ENCODE measurements around the gene WNT7B. TPM values are rescaled to one million over a fixed set of nuclear protein-coding genes. Genes with fewer than 3 reads are reported as not detected.

WNT7B gene
- total and polyA plus RNA-seq, 10 of the 15 experiments (the other 5 are each of a cell fraction or from before 2014, with no cell fraction given), result 0.12 TPM; not detected in 9

DNA sequence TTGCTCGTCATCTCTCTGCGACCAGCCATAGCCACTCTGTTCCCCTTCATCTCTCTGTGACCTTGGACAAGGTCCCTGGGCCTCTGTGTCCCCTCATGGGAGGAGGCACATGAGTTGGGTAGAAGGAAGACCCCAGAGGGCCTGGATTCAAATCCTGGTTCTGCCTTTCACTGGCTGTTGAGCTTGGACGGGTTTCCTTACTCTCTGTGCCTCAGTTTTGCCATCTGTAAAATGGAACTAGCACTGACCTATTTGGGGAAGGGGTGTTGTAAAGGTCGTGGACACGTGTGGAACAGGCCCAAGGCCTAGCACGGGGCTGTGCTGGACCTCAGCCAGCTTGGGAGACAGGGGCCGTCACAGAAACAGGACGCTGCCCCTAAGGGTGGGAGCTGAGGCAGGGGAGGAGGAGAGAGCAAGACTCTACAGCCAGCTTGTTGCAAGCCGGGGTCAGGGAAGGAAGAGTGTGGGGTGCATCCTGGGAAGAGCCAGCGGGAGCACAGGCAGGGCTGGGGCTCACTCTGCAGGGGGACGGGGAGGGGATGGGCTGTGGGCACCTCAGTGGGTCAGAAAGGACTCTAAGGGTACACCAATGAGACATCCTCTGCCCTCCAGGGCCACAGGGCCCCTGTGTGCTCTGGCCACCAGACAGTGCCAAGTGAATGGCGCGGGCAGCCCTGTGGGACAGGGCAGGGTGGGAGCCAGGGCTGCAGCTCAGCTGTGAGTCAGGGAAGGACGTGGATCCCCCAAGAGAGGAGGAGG is 59.1 kb downstream of the WNT7B start:
- H3K9ac ChIP-seq (ENCODE audit: control insufficient read depth, insufficient read depth, low read length), result no peak overlapping the region
- RAD21 ChIA-PET (ENCODE audit: unreplicated experiment), result no interaction called here
- H3K27ac ChIP-seq (ENCODE audit: control insufficient read depth, insufficient read depth), result no peak overlapping the region
- H3K4me1 ChIP-seq (ENCODE audit: control insufficient read depth, insufficient read depth, low read length), result no peaks in the 10 kb centered on the region
- SMC1A ChIA-PET (ENCODE audit: uncharacterized antibody, unreplicated experiment), result no interaction called here
- H3K9me3 ChIP-seq (replicated peaks; ENCODE audit: control insufficient read depth, insufficient read depth, low read length), result no peaks in the 10 kb centered on the region; the same call in 2 of the 3 replicates
- H4K20me1 ChIP-seq (ENCODE audit: control insufficient read depth, insufficient read depth), result no peaks in the 10 kb centered on the region
- FAIRE-seq, result no peak
- DNase-seq (ENCODE audit: low read depth, low spot score), result no peak
- no peak overlapping the region for H2AFZ ChIP-seq (ENCODE audit: control insufficient read depth, low read depth, low read length)
- BruUV-seq (replicated peaks), result no TSS peak
- H3K4me3 ChIP-seq, result no peak overlapping the region
- no peaks in the 10 kb centered on the region; a peak in 2 of 4 replicates for H3K27me3 ChIP-seq (replicated peaks in 1 of 2; ENCODE audit: control insufficient read depth in 2 of 2, insufficient read depth in 2 of 2, low read length in 1 of 2)
- WGBS (ENCODE audit: insufficient coverage, insufficient replicate concordance, low lambda C conversion rate, missing lambda C conversion rate), result 6% methylated on average over 13 of the region's 14 CpGs
- H3K79me2 ChIP-seq (ENCODE audit: control insufficient read depth, insufficient read depth, low read length), result no peaks in the 10 kb centered on the region
- H3K4me2 ChIP-seq (ENCODE audit: control insufficient read depth, insufficient read depth), result no peak overlapping the region
- TF ChIP-seq JUND (IDR thresholded peaks at IDR 0.05; ENCODE audit: low read depth, low read length) (no peak), POLR2AphosphoS5 (IDR thresholded peaks at IDR 0.05; ENCODE audit: low read length) (no peak), GATAD2B (conservative IDR thresholded peaks at IDR 0.05; ENCODE audit: low read depth) (no peak), RAD21 (IDR thresholded peaks at IDR 0.05; ENCODE audit: insufficient read depth, low read depth, low read length) (no peak), POLR2A (IDR thresholded peaks at IDR 0.05; ENCODE audit: low read depth, low read length) (no peak), HDAC6 (IDR thresholded peaks at IDR 0.05; ENCODE audit: unreplicated experiment) (no peak), TCF12 (IDR thresholded peaks at IDR 0.05; ENCODE audit: low read depth, low read length) (no peak), SUZ12 (IDR thresholded peaks at IDR 0.05; ENCODE audit: unreplicated experiment) (no peak), ZNF24 (IDR thresholded peaks at IDR 0.05) (no peak), KLF5 (IDR thresholded peaks at IDR 0.05; ENCODE audit: partially characterized antibody) (no peak)
- TF ChIP-seq, protein P1, sequence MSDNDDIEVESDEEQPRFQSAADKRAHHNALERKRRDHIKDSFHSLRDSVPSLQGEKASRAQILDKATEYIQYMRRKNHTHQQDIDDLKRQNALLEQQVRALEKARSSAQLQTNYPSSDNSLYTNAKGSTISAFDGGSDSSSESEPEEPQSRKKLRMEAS (IDR thresholded peaks at IDR 0.05; ENCODE audit: low read depth, low read length), result no peak
- TF ChIP-seq, protein P2, sequence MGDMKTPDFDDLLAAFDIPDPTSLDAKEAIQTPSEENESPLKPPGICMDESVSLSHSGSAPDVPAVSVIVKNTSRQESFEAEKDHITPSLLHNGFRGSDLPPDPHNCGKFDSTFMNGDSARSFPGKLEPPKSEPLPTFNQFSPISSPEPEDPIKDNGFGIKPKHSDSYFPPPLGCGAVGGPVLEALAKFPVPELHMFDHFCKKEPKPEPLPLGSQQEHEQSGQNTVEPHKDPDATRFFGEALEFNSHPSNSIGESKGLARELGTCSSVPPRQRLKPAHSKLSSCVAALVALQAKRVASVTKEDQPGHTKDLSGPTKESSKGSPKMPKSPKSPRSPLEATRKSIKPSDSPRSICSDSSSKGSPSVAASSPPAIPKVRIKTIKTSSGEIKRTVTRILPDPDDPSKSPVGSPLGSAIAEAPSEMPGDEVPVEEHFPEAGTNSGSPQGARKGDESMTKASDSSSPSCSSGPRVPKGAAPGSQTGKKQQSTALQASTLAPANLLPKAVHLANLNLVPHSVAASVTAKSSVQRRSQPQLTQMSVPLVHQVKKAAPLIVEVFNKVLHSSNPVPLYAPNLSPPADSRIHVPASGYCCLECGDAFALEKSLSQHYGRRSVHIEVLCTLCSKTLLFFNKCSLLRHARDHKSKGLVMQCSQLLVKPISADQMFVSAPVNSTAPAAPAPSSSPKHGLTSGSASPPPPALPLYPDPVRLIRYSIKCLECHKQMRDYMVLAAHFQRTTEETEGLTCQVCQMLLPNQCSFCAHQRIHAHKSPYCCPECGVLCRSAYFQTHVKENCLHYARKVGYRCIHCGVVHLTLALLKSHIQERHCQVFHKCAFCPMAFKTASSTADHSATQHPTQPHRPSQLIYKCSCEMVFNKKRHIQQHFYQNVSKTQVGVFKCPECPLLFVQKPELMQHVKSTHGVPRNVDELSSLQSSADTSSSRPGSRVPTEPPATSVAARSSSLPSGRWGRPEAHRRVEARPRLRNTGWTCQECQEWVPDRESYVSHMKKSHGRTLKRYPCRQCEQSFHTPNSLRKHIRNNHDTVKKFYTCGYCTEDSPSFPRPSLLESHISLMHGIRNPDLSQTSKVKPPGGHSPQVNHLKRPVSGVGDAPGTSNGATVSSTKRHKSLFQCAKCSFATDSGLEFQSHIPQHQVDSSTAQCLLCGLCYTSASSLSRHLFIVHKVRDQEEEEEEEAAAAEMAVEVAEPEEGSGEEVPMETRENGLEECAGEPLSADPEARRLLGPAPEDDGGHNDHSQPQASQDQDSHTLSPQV (IDR thresholded peaks at IDR 0.05), result no peak
- TF ChIP-seq, protein P3, sequence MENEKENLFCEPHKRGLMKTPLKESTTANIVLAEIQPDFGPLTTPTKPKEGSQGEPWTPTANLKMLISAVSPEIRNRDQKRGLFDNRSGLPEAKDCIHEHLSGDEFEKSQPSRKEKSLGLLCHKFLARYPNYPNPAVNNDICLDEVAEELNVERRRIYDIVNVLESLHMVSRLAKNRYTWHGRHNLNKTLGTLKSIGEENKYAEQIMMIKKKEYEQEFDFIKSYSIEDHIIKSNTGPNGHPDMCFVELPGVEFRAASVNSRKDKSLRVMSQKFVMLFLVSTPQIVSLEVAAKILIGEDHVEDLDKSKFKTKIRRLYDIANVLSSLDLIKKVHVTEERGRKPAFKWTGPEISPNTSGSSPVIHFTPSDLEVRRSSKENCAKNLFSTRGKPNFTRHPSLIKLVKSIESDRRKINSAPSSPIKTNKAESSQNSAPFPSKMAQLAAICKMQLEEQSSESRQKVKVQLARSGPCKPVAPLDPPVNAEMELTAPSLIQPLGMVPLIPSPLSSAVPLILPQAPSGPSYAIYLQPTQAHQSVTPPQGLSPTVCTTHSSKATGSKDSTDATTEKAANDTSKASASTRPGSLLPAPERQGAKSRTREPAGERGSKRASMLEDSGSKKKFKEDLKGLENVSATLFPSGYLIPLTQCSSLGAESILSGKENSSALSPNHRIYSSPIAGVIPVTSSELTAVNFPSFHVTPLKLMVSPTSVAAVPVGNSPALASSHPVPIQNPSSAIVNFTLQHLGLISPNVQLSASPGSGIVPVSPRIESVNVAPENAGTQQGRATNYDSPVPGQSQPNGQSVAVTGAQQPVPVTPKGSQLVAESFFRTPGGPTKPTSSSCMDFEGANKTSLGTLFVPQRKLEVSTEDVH (IDR thresholded peaks at IDR 0.05; ENCODE audit: low read depth, partially characterized antibody), result no peak
- ATAC-seq, result no peak
- intact Hi-C loops (cut with micrococcal nuclease; ENCODE audit: unreplicated experiment), result no loop called here
- POLR2A ChIA-PET, result no interaction called here
- H3K36me3 ChIP-seq (ENCODE audit: control insufficient read depth in 2 of 2, insufficient read depth in 2 of 2, low read length in 1 of 2), result no peaks in the 10 kb centered on the region
- CTCF ChIA-PET, result no interaction called here
- in situ Hi-C loops (cut with MboI), result no loop called here
